Stimulated activated naive CD8-positive, alpha-beta T cell treated with anti-CD3 and anti-CD28 coated beads, Interleukin-15, Interleukin-2, amounts not matched to agents 100 ng/mL and 50 ng/mL, for 24 hours (primary cell): Measurements from ENCODE around the gene CFAP77.
"Not testable (repeated sequence)": the region's sequence is repeated elsewhere in the genome, so short reads cannot be mapped to it uniquely, and the experiment has no call there.

Experiments
- H3K27ac Mint-ChIP-seq: one replicate; pipeline ENCODE4 v1.8.0; 2021; ENCODE audit warnings: mild to moderate bottlenecking, mixed read lengths
- H3K27me3 Mint-ChIP-seq: one replicate; pipeline ENCODE4 v1.8.0; 2021; ENCODE audit warnings: mixed read lengths
- H3K36me3 Mint-ChIP-seq: one replicate; pipeline ENCODE4 v1.8.0; 2021; ENCODE audit warnings: low read depth, mixed read lengths
- H3K4me1 Mint-ChIP-seq: one replicate; pipeline ENCODE4 v1.8.0; 2021; ENCODE audit warnings: low read depth, mixed read lengths
- H3K4me3 Mint-ChIP-seq: one replicate; pipeline ENCODE4 v1.8.0; 2021; ENCODE audit warnings: mild to moderate bottlenecking, mixed read lengths
- H3K9me3 Mint-ChIP-seq: one replicate; pipeline ENCODE4 v1.8.0; 2021; ENCODE audit warnings: mixed read lengths

CFAP77 gene

DNA sequence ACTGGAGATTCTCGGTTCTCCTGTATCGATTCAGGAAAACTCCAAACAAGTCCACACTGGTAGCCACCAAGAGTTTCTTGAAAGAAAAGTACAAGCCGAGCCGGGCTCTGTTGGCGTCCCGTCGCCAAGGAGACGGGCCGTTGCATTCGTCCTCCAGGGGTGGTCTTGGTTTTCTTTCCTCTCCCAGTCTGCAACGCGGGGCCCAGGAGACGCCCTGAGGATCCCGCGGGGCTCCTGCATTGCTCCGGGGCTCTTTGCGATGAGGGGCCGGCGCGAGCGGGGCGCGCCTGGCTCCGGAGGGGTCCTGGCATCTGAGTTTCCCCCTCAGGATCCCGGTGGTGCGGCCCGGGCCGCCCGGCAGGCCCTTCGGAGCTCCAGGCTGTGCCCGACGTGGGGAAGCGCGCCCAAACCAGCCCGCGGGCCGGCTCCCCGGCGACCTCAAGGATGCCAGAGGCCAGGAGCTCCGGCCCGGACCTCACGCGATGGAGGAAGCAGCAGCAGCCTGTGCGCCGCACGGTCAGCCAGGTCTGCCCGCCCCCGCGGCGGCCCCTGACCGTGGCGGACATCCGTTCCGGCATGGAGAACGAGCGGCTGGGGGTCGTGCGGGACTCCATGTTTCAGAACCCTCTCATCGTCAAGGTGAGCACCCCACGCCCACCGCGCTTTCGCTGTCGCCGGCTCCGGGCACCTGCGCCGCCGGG lies at the start of gene CFAP77:
Gene CFAP77, plus strand, starts transcription at position 384 of the 701 bp plus-strand sequence. Its CDS starts 61 bp downstream, at position 445.
- peaks cover 48% of the 10 kb centered on the region for H3K4me1 Mint-ChIP-seq
- H3K27ac Mint-ChIP-seq, result peak within 1 kb of the TSS; percentile 5
- peaks cover 7% of the 10 kb centered on the region for H3K36me3 Mint-ChIP-seq
- H3K27me3 Mint-ChIP-seq, result peaks cover 44% of the 10 kb centered on the region
- H3K9me3 Mint-ChIP-seq, result no peaks in the 10 kb centered on the region
- H3K4me3 Mint-ChIP-seq, result peak within 1 kb of the TSS; percentile 70

GRCh38 chr9:132364068-132364467 lies 45.9 kb upstream of the CFAP77 start:
- Mint-ChIP-seq H3K27ac (no peak overlapping the region), H3K36me3 (no peaks in the 10 kb centered on the region), H3K4me1 (no peaks in the 10 kb centered on the region), H3K27me3 (no peaks in the 10 kb centered on the region), H3K9me3 (no peaks in the 10 kb centered on the region), H3K4me3 (no peak overlapping the region)

- H3K9me3 Mint-ChIP-seq, result no peaks in the 10 kb centered on the region
- no peak overlapping the region for H3K27ac Mint-ChIP-seq
- no peaks in the 10 kb centered on the region for H3K4me1 Mint-ChIP-seq
- H3K36me3 Mint-ChIP-seq, result no peaks in the 10 kb centered on the region
- no peak overlapping the region for H3K4me3 Mint-ChIP-seq
- no peaks in the 10 kb centered on the region for H3K27me3 Mint-ChIP-seq
Measured at GRCh38 chr9:132365986-132366385, 44.0 kb upstream of the CFAP77 start.

- Mint-ChIP-seq H3K4me3 (no peak overlapping the region), H3K27ac (no peak overlapping the region)
Measured at GRCh38 chr9:132366481-132366880, 43.5 kb upstream of the CFAP77 start.

GRCh38 chr9:132367613-132368313 lies 42.2 kb upstream of the CFAP77 start:
- Mint-ChIP-seq H3K4me3 (no peak overlapping the region), H3K4me1 (peaks cover 6% of the 10 kb centered on the region), H3K9me3 (no peaks in the 10 kb centered on the region), H3K27me3 (no peaks in the 10 kb centered on the region), H3K36me3 (peaks cover 4% of the 10 kb centered on the region), H3K27ac (no peak overlapping the region)

More at GRCh38 chr9:132366481-132366880, 43.5 kb upstream of the CFAP77 start:
- H3K36me3 Mint-ChIP-seq, result no peaks in the 10 kb centered on the region
- no peaks in the 10 kb centered on the region for H3K27me3 Mint-ChIP-seq
- no peaks in the 10 kb centered on the region for H3K9me3 Mint-ChIP-seq
- no peaks in the 10 kb centered on the region for H3K4me1 Mint-ChIP-seq

GRCh38 chr9:132369421-132369820 lies 40.6 kb upstream of the CFAP77 start:
- Mint-ChIP-seq H3K27ac (no peak overlapping the region), H3K4me3 (no peak overlapping the region), H3K4me1 (peaks cover 23% of the 10 kb centered on the region), H3K27me3 (no peaks in the 10 kb centered on the region), H3K36me3 (peaks cover 4% of the 10 kb centered on the region), H3K9me3 (no peaks in the 10 kb centered on the region)

DNA sequence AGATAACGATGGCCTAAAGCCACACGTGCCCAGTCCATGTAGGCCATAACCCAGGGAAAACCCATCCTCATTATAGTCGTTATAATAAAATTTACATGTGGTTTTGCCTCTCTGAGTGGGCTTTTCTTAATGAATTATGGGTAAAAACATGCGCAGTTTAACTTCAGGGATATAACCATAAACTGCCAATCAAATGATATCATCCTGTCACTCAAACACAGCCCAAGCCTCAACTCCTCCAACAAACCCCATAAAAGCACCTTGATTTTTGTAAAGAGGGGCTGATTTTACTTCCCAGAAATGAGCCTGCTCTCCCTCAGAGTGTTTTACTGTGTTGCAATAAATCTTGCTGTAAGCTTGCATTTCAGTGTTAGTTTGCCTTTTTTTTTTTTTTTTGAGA lies 39.4 kb upstream of the CFAP77 start:
- H3K27ac Mint-ChIP-seq, result no peak overlapping the region
- H3K4me3 Mint-ChIP-seq, result no peak overlapping the region
- H3K4me1 Mint-ChIP-seq, result peaks cover 28% of the 10 kb centered on the region
- peaks cover 10% of the 10 kb centered on the region for H3K36me3 Mint-ChIP-seq
- H3K9me3 Mint-ChIP-seq, result no peaks in the 10 kb centered on the region
- no peaks in the 10 kb centered on the region for H3K27me3 Mint-ChIP-seq

DNA sequence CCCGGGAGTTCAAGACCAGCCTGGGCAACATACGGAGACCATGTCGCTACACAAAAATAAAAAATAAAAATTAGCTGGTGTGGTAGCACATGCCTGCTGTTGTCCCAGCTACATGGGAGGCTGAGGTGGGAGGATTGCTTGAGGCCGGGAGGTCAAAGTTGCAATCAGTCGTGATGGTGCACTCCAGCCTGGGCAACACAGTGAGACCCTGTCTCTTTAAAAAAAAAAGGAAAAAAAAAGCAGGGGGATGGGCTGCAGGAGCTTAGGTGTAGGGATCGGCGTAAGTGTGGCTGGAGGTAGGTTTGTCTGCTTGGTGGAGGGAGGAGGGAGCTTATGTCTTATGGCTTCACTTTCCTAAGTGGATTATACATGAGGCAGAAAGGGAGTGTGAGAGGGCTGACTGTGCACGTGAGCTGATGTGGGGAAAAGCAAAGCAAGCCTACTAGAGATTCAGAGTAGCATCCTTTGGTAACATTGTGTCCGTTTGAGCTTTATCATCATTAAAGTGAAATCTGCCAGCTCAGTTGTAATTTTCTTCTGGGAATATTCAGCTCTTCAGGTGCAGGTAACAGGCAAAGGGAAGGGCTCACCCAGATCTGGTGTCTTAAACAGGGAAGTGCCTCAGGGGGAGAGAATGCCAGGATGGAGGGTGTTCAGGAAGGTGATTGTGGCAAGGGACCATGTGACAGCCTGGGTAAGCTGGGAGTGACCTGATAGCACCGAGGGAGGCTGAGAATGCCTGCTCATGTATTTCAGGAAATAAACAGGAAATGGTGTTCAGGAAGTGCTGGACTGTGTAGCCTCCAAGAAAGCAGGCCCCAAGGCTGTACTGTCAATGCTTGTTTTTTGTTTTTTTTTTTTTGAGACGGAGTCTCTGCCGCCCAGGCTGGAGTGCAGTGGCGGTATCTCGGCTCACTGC lies 37.6 kb upstream of the CFAP77 start:
- H3K27me3 Mint-ChIP-seq, result no peaks in the 10 kb centered on the region
- H3K4me3 Mint-ChIP-seq, result peak overlapping the region; percentile 0
- peaks cover 10% of the 10 kb centered on the region for H3K36me3 Mint-ChIP-seq
- peaks cover 28% of the 10 kb centered on the region for H3K4me1 Mint-ChIP-seq
- no peaks in the 10 kb centered on the region for H3K9me3 Mint-ChIP-seq
- H3K27ac Mint-ChIP-seq, result peak overlapping the region; percentile 46

- not testable (repeated sequence) for H3K4me3 Mint-ChIP-seq, H3K27ac Mint-ChIP-seq, H3K27me3 Mint-ChIP-seq, H3K9me3 Mint-ChIP-seq
- H3K36me3 Mint-ChIP-seq, result peaks cover 22% of the 10 kb centered on the region
- peaks cover 34% of the 10 kb centered on the region for H3K4me1 Mint-ChIP-seq
Measured at GRCh38 chr9:132377769-132378168, 32.2 kb upstream of the CFAP77 start.

DNA sequence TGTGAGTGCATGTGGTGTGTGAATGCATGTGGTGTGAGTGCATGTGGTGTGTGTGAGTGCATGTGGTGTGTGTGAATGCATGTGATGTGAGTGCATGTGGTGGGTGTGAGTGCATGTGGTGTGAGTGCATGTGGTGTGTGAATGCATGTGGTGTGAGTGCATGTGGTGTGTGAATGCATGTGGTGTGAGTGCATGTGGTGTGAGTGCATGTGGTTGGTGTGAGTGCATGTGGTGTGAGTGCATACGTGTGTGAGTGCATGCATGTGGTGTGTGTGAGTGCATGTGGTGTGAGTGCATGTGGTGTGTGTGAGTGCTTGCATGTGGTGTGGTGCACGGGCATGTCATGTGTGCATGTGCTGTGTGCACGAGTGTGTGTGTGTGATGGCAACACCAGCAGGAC lies 31.6 kb upstream of the CFAP77 start:
- not testable (repeated sequence) for H3K27me3 Mint-ChIP-seq, H3K4me3 Mint-ChIP-seq, H3K27ac Mint-ChIP-seq, H3K9me3 Mint-ChIP-seq
- Mint-ChIP-seq H3K4me1 (peaks cover 33% of the 10 kb centered on the region), H3K36me3 (peaks cover 27% of the 10 kb centered on the region)

- Mint-ChIP-seq H3K27ac (peak overlapping the region; percentile 74), H3K9me3 (no peaks in the 10 kb centered on the region), H3K4me1 (peaks cover 40% of the 10 kb centered on the region), H3K4me3 (peak overlapping the region; percentile 5), H3K36me3 (peaks cover 54% of the 10 kb centered on the region), H3K27me3 (no peaks in the 10 kb centered on the region)
Measured at GRCh38 chr9:132381966-132382541, 28.0 kb upstream of the CFAP77 start.

DNA sequence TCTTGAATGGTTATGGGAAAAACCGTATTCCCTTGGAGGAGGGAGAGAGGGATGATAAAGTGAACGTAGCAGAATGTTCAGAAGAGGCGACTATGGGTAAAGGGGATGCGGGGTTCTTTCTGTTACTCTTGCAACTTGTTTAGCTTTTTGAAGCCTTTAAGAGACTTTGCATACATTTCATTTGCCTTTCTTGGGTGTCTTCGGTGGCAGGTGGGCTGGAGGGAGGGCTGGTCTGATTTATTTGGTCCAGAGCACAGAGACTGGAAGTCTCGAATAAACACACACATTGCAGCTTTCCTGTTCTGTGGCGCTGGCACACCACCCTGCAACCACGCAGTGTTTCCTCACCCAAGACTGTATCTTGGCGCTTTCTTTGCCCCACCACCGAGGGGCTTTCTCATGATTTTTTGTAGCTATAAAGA lies 26.5 kb upstream of the CFAP77 start:
- Mint-ChIP-seq H3K4me1 (peaks cover 40% of the 10 kb centered on the region), H3K36me3 (peaks cover 66% of the 10 kb centered on the region), H3K4me3 (peak overlapping the region; percentile 57), H3K9me3 (no peaks in the 10 kb centered on the region), H3K27me3 (no peaks in the 10 kb centered on the region), H3K27ac (peak overlapping the region; percentile 70)

DNA sequence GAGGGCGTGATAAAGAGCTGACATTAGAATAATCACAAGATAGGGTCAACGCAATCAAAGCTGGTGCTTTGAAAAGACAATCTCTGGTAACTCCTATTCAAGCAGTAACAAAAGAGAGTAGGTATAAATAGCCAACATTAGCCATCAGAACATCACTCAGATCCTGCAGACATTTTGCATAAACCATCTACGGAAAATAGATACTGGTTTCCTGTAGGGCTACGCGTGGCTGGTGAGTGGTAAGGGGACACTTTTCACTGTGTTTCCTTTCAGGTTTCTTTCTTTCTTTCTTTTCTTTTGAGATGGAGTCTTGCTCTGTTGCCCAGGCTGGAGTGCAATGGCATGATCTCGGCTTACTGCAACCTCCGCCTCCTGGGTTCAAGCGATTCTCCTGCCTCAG lies 25.6 kb upstream of the CFAP77 start:
- H3K27ac Mint-ChIP-seq, result no peak overlapping the region
- H3K36me3 Mint-ChIP-seq, result peaks cover 75% of the 10 kb centered on the region
- no peak overlapping the region for H3K4me3 Mint-ChIP-seq
- no peaks in the 10 kb centered on the region for H3K9me3 Mint-ChIP-seq
- no peaks in the 10 kb centered on the region for H3K27me3 Mint-ChIP-seq
- peaks cover 40% of the 10 kb centered on the region for H3K4me1 Mint-ChIP-seq

GRCh38 chr9:132387133-132387532 lies 22.9 kb upstream of the CFAP77 start:
- peaks cover 33% of the 10 kb centered on the region for H3K4me1 Mint-ChIP-seq
- H3K27ac Mint-ChIP-seq, result no peak overlapping the region
- H3K27me3 Mint-ChIP-seq, result no peaks in the 10 kb centered on the region
- peaks cover 90% of the 10 kb centered on the region for H3K36me3 Mint-ChIP-seq
- no peak overlapping the region for H3K4me3 Mint-ChIP-seq
- no peaks in the 10 kb centered on the region for H3K9me3 Mint-ChIP-seq
